H9 (cell line): ENCODE data around the gene LAIR1. TPM values are rescaled to one million over a fixed set of nuclear protein-coding genes. Genes with fewer than 3 reads are reported as not detected.
A peak's percentile ranks its signal among the peaks of the same experiment; 100 is the strongest.
"Not testable (repeated sequence)": the region's sequence is repeated elsewhere in the genome, so short reads cannot be mapped to it uniquely, and the experiment has no call there.

Experiments used
- DNase-seq: peaks from one replicate; pipeline ENCODE4 v3.0.0-alpha.2; 2017
- H2AFZ ChIP-seq: one replicate; pipeline ENCODE4 v1.6.1; 2013; ENCODE audit warnings: mild to moderate bottlenecking, low read length, control low read depth, moderate library complexity
- H2AK5ac ChIP-seq: 2 replicates; pipeline ENCODE4 v1.6.1; 2013; ENCODE audit warnings: low read length, control low read depth, mixed read lengths; ENCODE audit not compliant: insufficient read length
- H2BK120ac ChIP-seq: one replicate; pipeline ENCODE4 v1.6.1; 2013; ENCODE audit warnings: low read depth, mild to moderate bottlenecking, low read length, control low read depth, inconsistent platforms; ENCODE audit not compliant: poor library complexity, severe bottlenecking
- H2BK12ac ChIP-seq: 2 replicates; pipeline ENCODE4 v1.6.1; 2013; ENCODE audit warnings: low read length, control low read depth, mixed read lengths, low read depth; ENCODE audit not compliant: insufficient read length
- H2BK15ac ChIP-seq: 2 replicates; pipeline ENCODE4 v1.6.1; 2013; ENCODE audit warnings: low read depth, low read length, control low read depth
- H2BK20ac ChIP-seq: one replicate; pipeline ENCODE4 v1.6.1; 2013; ENCODE audit warnings: low read depth, mild to moderate bottlenecking, low read length, control low read depth, inconsistent platforms; ENCODE audit not compliant: poor library complexity, severe bottlenecking
- H2BK5ac ChIP-seq: 2 replicates; pipeline ENCODE4 v1.6.1; 2013; ENCODE audit warnings: low read length, control low read depth, mixed read lengths; ENCODE audit not compliant: insufficient read length
- H3K14ac ChIP-seq: 2 replicates; pipeline ENCODE4 v1.6.1; 2013; ENCODE audit warnings: low read length, control low read depth; ENCODE audit not compliant: insufficient read depth
- H3K18ac ChIP-seq: 2 replicates; pipeline ENCODE4 v1.6.1; 2013; ENCODE audit warnings: low read depth, mild to moderate bottlenecking, mixed read lengths, low read length, control low read depth; ENCODE audit not compliant: insufficient read length
- H3K23ac ChIP-seq: 2 replicates; pipeline ENCODE4 v1.6.1; 2013; ENCODE audit warnings: low read length, control low read depth, mixed read lengths, low read depth; ENCODE audit not compliant: insufficient read length
- H3K23me2 ChIP-seq: 2 replicates; pipeline ENCODE4 v1.6.1; 2013; ENCODE audit warnings: low read depth, mild to moderate bottlenecking, mixed read lengths, low read length, control low read depth; ENCODE audit not compliant: insufficient read length, poor library complexity, severe bottlenecking
- H3K27ac ChIP-seq: 2 replicates; pipeline ENCODE4 v1.5.1; 2013; ENCODE audit warnings: low read length, control low read depth, mixed read lengths, low read depth; ENCODE audit not compliant: insufficient read length
- H3K27me3 ChIP-seq: 2 replicates; pipeline ENCODE4 v1.6.1; 2013; ENCODE audit warnings: low read length, control low read depth, inconsistent platforms; ENCODE audit not compliant: insufficient read depth
- H3K4ac ChIP-seq: 2 replicates; pipeline ENCODE4 v1.6.1; 2013; ENCODE audit warnings: low read depth, mild to moderate bottlenecking, control low read depth, inconsistent platforms, low read length, moderate library complexity
- H3K4me1 ChIP-seq: 2 replicates; pipeline ENCODE4 v1.6.1; 2013; ENCODE audit warnings: low read length, control low read depth, inconsistent platforms; ENCODE audit not compliant: insufficient read depth
- H3K4me2 ChIP-seq: 2 replicates; pipeline ENCODE4 v1.6.1; 2013; ENCODE audit warnings: low read length, control low read depth, mixed read lengths; ENCODE audit not compliant: insufficient read length, insufficient read depth
- H3K56ac ChIP-seq: 2 replicates; pipeline ENCODE4 v1.6.1; 2013; ENCODE audit warnings: low read depth, mild to moderate bottlenecking, mixed read lengths, low read length, control low read depth; ENCODE audit not compliant: insufficient read length
- H3K79me1 ChIP-seq: 2 replicates; pipeline ENCODE4 v1.6.1; 2013; ENCODE audit warnings: low read depth, mild to moderate bottlenecking, moderate library complexity, low read length, control low read depth, inconsistent platforms; ENCODE audit not compliant: insufficient read depth, poor library complexity, severe bottlenecking
- H3K79me2 ChIP-seq: 2 replicates; pipeline ENCODE4 v1.6.1; 2013; ENCODE audit warnings: low read length, control low read depth, inconsistent platforms; ENCODE audit not compliant: insufficient read depth
- H3K9ac ChIP-seq: 2 replicates; pipeline ENCODE4 v1.6.1; 2013; ENCODE audit warnings: low read length, control low read depth, mixed read lengths; ENCODE audit not compliant: insufficient read length; ENCODE audit errors: extremely low read depth
- H3K9me3 ChIP-seq: one replicate; pipeline ENCODE4 v1.6.1; 2013; ENCODE audit warnings: low read depth, low read length, inconsistent platforms; ENCODE audit not compliant: control insufficient read depth
- H3T11ph ChIP-seq: one replicate; pipeline ENCODE4 v1.6.1; 2013; ENCODE audit warnings: mild to moderate bottlenecking, low read length, control low read depth, inconsistent platforms
- H4K20me1 ChIP-seq: one replicate; pipeline ENCODE4 v1.6.1; 2013; ENCODE audit not compliant: control insufficient read depth, insufficient read length, insufficient read depth
- H4K5ac ChIP-seq: 2 replicates; pipeline ENCODE4 v1.6.1; 2013; ENCODE audit warnings: low read depth, mild to moderate bottlenecking, mixed read lengths, low read length, control low read depth; ENCODE audit not compliant: insufficient read length
- H4K8ac ChIP-seq: replicated peaks from 2 replicates; pipeline ENCODE4 v1.6.1; 2013; ENCODE audit warnings: low read length, control low read depth, mixed read lengths, low read depth; ENCODE audit not compliant: insufficient read length
- H4K91ac ChIP-seq: 2 replicates; pipeline ENCODE4 v1.6.1; 2013; ENCODE audit warnings: low read depth, mild to moderate bottlenecking, moderate library complexity, mixed read lengths, low read length, control low read depth; ENCODE audit not compliant: insufficient read length
- H3K27ac Mint-ChIP-seq, 3 experiments: 2 replicates in 2 of 3; 3 replicates in 1 of 3; pipeline ENCODE4 v1.8.0; 2020 to 2021; ENCODE audit warnings: mixed read lengths in 3 of 3, mild to moderate bottlenecking in 1 of 3, moderate library complexity in 1 of 3
- H3K27me3 Mint-ChIP-seq: 2 replicates; pipeline ENCODE4 v1.8.0; 2021; ENCODE audit warnings: low read depth, mild to moderate bottlenecking, moderate library complexity, mixed read lengths
- H3K36me3 Mint-ChIP-seq, 3 experiments: 2 replicates in 2 of 3; 3 replicates in 1 of 3; pipeline ENCODE4 v1.8.0; 2020 to 2021; ENCODE audit warnings: low read depth in 3 of 3, mixed read lengths in 3 of 3; ENCODE audit not compliant: insufficient read depth in 1 of 3
- H3K4me1 Mint-ChIP-seq, 2 experiments: 2 replicates each; pipeline ENCODE4 v1.8.0; 2020; ENCODE audit warnings: mixed read lengths in 2 of 2
- H3K4me3 Mint-ChIP-seq, 2 experiments: 2 replicates in 1 of 2; 3 replicates in 1 of 2; pipeline ENCODE4 v1.8.0; 2020 to 2021; ENCODE audit warnings: mild to moderate bottlenecking in 2 of 2, mixed read lengths in 2 of 2, moderate library complexity in 1 of 2
- H3K9me3 Mint-ChIP-seq, 2 experiments: 2 replicates in 1 of 2; 3 replicates in 1 of 2; pipeline ENCODE4 v1.8.0; 2020; ENCODE audit warnings: mild to moderate bottlenecking in 2 of 2, mixed read lengths in 2 of 2, moderate library complexity in 1 of 2
- WGBS: extraction: QIAGEN DNeasy Blood & Tissue Kit; methylation state at CpG from one replicate; pipeline ENCODE4 v1.1.7; 2013; ENCODE audit warnings: missing lambda C conversion rate, low lambda C conversion rate, mixed read lengths; ENCODE audit not compliant: insufficient read length; ENCODE audit errors: extremely low coverage; 5-methylcytosine and 5-hydroxymethylcytosine counted together
- total RNA-seq: library from RNA; stranded (reverse); gene quantifications from 2 replicates; pipeline ENCODE4 v1.2.1, GENCODE V29; 2021
- TF ChIP-seq, protein P1 (sequence below): fragments of 200-600 bp; sonication (generic); conservative IDR thresholded peaks from 3 replicates; pipeline ENCODE4 v1.8.0; 2021; ENCODE audit warnings: antibody characterized with exemption, mild to moderate bottlenecking

LAIR1 gene
- total RNA-seq, 1 experiment from 2014 or later: not detected

DNA sequence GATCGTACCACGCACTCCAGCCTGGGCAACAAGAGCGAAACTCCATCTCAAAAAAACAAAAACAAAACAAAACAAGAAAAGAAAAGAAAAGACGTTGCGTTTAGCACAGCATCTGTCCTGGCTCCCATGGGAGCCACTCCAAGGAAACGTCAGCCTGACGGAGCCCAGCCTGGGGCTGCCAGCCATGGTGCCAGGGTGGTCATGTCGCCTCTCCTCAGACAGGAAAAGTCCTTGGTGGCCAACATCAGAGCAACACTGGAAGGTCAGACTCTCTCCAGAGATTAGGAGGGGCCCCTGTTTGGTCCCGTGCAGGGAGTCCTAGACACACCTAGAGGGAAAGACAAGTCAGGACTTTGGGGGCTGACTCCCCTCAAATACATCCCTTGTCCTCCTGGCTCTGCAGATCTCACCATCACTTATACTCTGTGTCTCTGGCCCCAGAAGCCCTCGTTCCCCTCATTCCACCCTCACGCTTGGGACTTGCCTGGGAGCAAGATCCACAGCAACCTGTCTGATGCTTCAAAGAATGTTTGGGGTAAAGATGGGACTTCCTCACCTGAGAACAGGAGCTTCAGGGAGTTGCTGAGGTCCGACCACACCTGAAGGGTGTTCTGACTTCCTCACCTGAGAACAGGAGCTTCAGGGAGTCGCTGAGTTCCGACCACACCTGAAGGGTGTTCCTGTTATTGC, 35.1 kb downstream of the LAIR1 start:
- H2BK15ac ChIP-seq: no peak overlapping the region
- no peak overlapping the region for H4K91ac ChIP-seq
- H3K4me1 ChIP-seq: peaks cover 3% of the 10 kb centered on the region; the same call in 1 of the 2 replicates
- H2AFZ ChIP-seq: no peak overlapping the region
- H2BK20ac ChIP-seq: no peak overlapping the region
- H4K5ac ChIP-seq: no peak overlapping the region
- no peak overlapping the region for H2BK120ac ChIP-seq
- no peak overlapping the region for H2AK5ac ChIP-seq
- no peak overlapping the region for H3K4ac ChIP-seq
- no peak overlapping the region for H4K8ac ChIP-seq
- WGBS: no CpG with 5 or more reads among the region's 14 CpGs
- peaks cover 0 to 4% (median 1%) of the 10 kb centered on the region in 3 experiments; a peak in 2 of 7 replicates for H3K36me3 Mint-ChIP-seq
- H4K20me1 ChIP-seq: no peaks in the 10 kb centered on the region
- peaks cover 0 to 62% of the 10 kb centered on the region in 2 experiments; a peak in 3 of 5 replicates for H3K9me3 Mint-ChIP-seq
- no peak overlapping the region for H2BK5ac ChIP-seq
- H3K27ac Mint-ChIP-seq: peak overlapping the region in 1 of 3 experiments; percentile 14; a peak in 1 of 7 replicates
- no peak overlapping the region for H3K14ac ChIP-seq
- H3T11ph ChIP-seq: no peak overlapping the region
- H3K27me3 ChIP-seq: no peaks in the 10 kb centered on the region; the same call in 1 of the 2 replicates
- H3K79me2 ChIP-seq: no peaks in the 10 kb centered on the region
- TF ChIP-seq, protein P1, sequence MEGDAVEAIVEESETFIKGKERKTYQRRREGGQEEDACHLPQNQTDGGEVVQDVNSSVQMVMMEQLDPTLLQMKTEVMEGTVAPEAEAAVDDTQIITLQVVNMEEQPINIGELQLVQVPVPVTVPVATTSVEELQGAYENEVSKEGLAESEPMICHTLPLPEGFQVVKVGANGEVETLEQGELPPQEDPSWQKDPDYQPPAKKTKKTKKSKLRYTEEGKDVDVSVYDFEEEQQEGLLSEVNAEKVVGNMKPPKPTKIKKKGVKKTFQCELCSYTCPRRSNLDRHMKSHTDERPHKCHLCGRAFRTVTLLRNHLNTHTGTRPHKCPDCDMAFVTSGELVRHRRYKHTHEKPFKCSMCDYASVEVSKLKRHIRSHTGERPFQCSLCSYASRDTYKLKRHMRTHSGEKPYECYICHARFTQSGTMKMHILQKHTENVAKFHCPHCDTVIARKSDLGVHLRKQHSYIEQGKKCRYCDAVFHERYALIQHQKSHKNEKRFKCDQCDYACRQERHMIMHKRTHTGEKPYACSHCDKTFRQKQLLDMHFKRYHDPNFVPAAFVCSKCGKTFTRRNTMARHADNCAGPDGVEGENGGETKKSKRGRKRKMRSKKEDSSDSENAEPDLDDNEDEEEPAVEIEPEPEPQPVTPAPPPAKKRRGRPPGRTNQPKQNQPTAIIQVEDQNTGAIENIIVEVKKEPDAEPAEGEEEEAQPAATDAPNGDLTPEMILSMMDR: no peak
- no peak overlapping the region for H2BK12ac ChIP-seq
- H3K4me2 ChIP-seq: no peak overlapping the region
- no peak overlapping the region for H3K9ac ChIP-seq
- H3K4me3 Mint-ChIP-seq: no peak overlapping the region
- peaks cover 7 to 15% of the 10 kb centered on the region in 2 experiments for H3K4me1 Mint-ChIP-seq
- peaks cover 29% of the 10 kb centered on the region for H3K27me3 Mint-ChIP-seq
- no peaks in the 10 kb centered on the region for H3K79me1 ChIP-seq
- H3K56ac ChIP-seq: no peak overlapping the region
- DNase-seq: no peak
- no peaks in the 10 kb centered on the region for H3K9me3 ChIP-seq
- no peak overlapping the region for H3K18ac ChIP-seq
- no peak overlapping the region for H3K27ac ChIP-seq
- no peaks in the 10 kb centered on the region for H3K23me2 ChIP-seq
- H3K23ac ChIP-seq: no peak overlapping the region

- H3K56ac ChIP-seq, DNase-seq, H3K9me3 ChIP-seq, H4K8ac ChIP-seq, H3K79me2 ChIP-seq, H2BK5ac ChIP-seq, H3K27me3 ChIP-seq, H3K27ac ChIP-seq, H4K5ac ChIP-seq, H4K91ac ChIP-seq, H2BK120ac ChIP-seq, H3T11ph ChIP-seq, H2BK12ac ChIP-seq, H3K4me2 ChIP-seq, H3K4ac ChIP-seq, H3K23me2 ChIP-seq, H2AFZ ChIP-seq, H3K23ac ChIP-seq, H3K4me3 Mint-ChIP-seq, H2AK5ac ChIP-seq, H3K36me3 Mint-ChIP-seq, H3K79me1 ChIP-seq, H4K20me1 ChIP-seq, H3K27ac Mint-ChIP-seq, H3K14ac ChIP-seq, H2BK15ac ChIP-seq, H2BK20ac ChIP-seq, H3K18ac ChIP-seq, H3K4me1 ChIP-seq, H3K9ac ChIP-seq: not testable (repeated sequence)
- H3K27me3 Mint-ChIP-seq: peaks cover 27% of the 10 kb centered on the region
- WGBS: no CpG with 5 or more reads among the region's 5 CpGs
- peaks cover 14 to 23% of the 10 kb centered on the region in 2 experiments for H3K4me1 Mint-ChIP-seq
- H3K9me3 Mint-ChIP-seq: peaks cover 0 to 55% of the 10 kb centered on the region in 2 experiments; a peak in 3 of 5 replicates
These were observed 36.0 kb downstream of the LAIR1 start for GRCh38 chr19:54328781-54329180.
